GM21825 (cell line): Measurements from ENCODE around the gene UTP11.

ENCODE experiments used
- ATAC-seq: cut with Tn5 transposase; IDR thresholded peaks from one replicate; pipeline ENCODE4 v1.9.1; 2021; ENCODE audit warnings: mild to moderate bottlenecking, moderate library complexity; ENCODE audit not compliant: unreplicated experiment

Gene UTP11

GRCh38 chr1:38068220-38068979 lies 55.9 kb downstream of the UTP11 start:
- no peak for ATAC-seq

GRCh38 chr1:38068980-38069340 lies 56.4 kb downstream of the UTP11 start:
- no peak for ATAC-seq

- ATAC-seq = no peak
Observed at GRCh38 chr1:38071312-38072256, 59.0 kb downstream of the UTP11 start.

- no peak for ATAC-seq
Observed at GRCh38 chr1:38072858-38073257, 60.3 kb downstream of the UTP11 start.

GRCh38 chr1:38073534-38074301 lies 61.2 kb downstream of the UTP11 start:
- ATAC-seq = no peak

- ATAC-seq = no peak
Observed at GRCh38 chr1:38074302-38074677, 61.8 kb downstream of the UTP11 start.
